Regular cardiac myocyte (primary cell): Measurements from ENCODE around the gene PROCR. TPM values are rescaled to one million over a fixed set of nuclear protein-coding genes. Genes with fewer than 3 reads are reported as not detected.

Source experiments
- total RNA-seq: library from RNA; depleted of rRNA; stranded (reverse); fragments of >200 nt; gene quantifications from 2 replicates; pipeline ENCODE4 v1.2.3, GENCODE V29; 2014

PROCR gene
- 85.3 and 244 TPM in 2 replicates for total RNA-seq

DNA sequence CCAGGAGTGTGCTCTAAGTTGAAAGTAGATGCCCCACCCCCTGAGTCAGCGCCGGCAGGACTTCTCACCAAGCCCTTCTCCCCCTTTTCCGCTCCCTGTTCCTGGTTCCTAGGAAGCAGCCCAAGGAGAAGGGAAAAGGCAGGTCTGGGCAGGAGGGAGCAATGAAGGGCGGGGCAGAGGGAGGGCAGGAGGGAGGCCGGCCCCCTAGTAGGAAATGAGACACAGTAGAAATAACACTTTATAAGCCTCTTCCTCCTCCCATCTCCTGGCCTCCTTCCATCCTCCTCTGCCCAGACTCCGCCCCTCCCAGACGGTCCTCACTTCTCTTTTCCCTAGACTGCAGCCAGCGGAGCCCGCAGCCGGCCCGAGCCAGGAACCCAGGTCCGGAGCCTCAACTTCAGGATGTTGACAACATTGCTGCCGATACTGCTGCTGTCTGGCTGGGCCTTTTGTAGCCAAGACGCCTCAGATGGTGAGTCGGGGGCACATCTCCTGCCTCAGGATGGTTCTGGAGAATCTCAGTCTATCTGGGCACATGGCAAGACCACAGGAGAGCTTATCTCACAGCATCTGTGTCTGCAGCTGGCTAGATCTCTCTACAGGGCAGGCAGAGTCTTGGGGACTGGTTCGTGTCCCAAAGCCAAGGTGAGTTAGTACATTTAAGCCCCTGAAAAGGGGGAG is at the start of gene PROCR:
PROCR (plus strand) TSS at position 320 of the 681 bp plus-strand sequence; CDS start at position 403, 83 bp downstream.

DNA sequence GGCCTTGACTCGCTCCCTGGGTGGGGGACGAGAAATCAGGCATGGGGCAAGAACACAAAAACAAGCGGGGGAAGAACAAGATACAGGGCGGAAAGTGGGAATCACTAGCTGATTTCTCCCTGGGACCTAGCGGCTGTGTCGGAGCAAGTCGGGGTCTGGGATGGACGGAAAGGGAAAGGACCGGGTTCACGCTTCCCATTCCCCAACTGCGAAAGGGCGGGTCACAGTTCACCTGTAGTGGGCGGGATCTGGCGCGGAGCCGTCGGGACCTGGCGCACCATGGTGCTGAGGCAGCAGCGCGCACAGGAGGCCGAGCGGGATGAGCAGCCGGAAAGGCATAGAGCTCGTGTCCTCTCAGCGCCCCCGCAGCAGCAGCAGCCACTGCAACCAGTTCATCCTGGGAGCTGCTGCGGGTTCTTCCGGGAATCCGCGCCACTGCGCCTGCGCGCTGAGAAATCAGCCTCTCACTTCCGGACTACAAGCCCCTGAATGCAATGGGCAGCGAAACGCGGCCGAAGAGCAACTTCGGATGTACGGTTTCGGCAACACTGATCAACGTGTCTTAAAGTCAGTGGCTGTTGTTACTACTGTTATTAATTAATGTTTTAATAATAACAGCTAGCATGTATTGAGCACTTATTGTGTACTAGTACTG is 24.8 kb upstream of the PROCR start, which contains the start of gene EDEM2:
EDEM2 (minus strand) TSS at position 417 of the 655 bp plus-strand sequence; CDS start at position 339, 78 bp downstream.

GRCh38 chr20:35226126-35226883 is 54.4 kb downstream of the PROCR start, which contains the start of gene MMP24:
Gene MMP24 (plus strand): TSS chr20:35226690. CDS start chr20:35226739, 49 bp downstream.

Other genes with a start within 250 kb of the PROCR start
- gene GSS, start 216.3 kb upstream of the PROCR start, total RNA-seq, result 68.2 and 86.5 TPM in 2 replicates
- under 0.01 TPM in 1 of 2 replicates, not detected in the other for gene MYH7B, start 216.2 kb upstream of the PROCR start, total RNA-seq
- 82.3 and 120 TPM in 2 replicates for gene TRPC4AP, start 79.3 kb upstream of the PROCR start, total RNA-seq
- gene EDEM2, start 24.7 kb upstream of the PROCR start, total RNA-seq, result 47.9 and 68.8 TPM in 2 replicates
- gene MMP24, start 54.6 kb downstream of the PROCR start, total RNA-seq, result 0.38 and 0.56 TPM in 2 replicates
- 8.6 and 37.5 TPM in 2 replicates for gene MMP24OS, start 106.0 kb downstream of the PROCR start, total RNA-seq
- gene EIF6, start 112.7 kb downstream of the PROCR start, total RNA-seq, result 104 and 187 TPM in 2 replicates
- gene FAM83C, start 120.4 kb downstream of the PROCR start, total RNA-seq, result under 0.01 TPM in 1 of 2 replicates, not detected in the other
- 22.2 and 31.9 TPM in 2 replicates for gene UQCC1, start 239.9 kb downstream of the PROCR start, total RNA-seq